AML-193 (cell line): Measurements from ENCODE around the gene NECAB3.

ENCODE experiments used
- DNase-seq, 2 experiments: peaks; one replicate each; lab custom pipeline; 2025; lab: John Stamatoyannopoulos, UW

The NECAB3 gene

DNA sequence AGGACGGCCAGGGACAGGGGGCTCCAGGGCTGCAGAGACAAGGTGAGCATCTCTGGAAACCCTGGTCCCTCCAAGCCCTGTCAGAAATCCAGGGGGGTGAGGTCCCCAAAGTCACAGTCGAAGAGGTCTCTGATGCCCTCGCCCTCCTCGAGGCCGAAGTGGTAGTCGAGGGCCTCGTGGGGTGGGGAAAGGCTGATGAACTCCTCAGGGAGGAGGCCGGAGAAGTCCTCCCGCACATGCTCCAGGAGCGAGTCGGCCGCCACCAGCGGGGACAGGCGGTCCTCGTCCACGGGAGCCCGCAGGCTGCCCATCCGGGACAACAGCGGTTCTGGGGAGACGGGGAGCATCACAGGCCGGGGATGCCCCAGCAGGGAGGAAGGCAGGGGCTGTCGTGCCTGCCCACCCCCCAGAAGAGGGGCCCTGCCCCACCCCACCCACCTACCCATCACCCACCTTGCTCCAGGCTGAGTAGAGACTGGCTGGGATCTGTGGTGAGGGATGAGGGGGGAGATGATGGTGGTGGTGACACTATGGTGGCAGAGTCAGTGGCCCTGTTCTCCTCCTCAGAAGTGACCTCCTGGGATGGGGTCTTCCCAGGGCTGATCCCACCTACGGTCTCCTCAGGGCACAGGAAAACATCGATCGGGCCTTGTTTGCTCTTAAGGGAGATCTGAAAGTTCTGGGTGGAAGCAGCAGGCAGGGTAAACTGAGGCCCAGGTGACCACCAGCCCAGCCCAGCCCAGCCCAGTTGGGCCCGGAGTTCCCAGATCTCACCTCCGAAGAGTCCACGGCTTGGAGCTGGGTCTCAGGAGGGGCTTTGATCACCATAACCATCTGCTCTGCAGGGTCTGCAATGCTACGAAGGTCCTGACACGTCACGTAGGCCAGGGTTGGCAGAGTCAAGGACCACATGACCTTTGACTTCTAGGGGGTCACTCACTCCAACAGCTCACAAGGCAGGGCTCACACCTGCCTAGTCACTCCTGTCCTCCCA lies 2.7 kb upstream of the NECAB3 start:
- no peak for DNase-seq

DNA sequence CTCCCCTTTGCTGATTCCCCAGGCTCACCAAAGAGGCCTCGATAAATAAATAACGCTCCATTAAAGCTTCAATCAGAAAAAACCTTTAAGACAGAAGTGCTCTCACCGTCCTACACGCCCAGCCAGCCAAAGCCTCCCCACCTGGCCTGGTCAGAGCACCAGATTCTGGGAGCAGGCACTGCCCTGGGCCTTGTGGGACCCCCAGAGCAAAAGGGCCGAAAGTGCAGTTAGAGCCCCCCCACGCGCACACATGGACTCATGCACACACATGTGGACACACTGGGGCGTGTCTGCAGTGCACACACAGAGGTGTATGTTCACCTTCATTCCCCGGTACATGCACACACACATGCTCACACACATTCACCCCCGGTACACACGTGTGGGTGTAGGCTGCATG lies 1.9 kb upstream of the NECAB3 start:
- DNase-seq: no peak

DNA sequence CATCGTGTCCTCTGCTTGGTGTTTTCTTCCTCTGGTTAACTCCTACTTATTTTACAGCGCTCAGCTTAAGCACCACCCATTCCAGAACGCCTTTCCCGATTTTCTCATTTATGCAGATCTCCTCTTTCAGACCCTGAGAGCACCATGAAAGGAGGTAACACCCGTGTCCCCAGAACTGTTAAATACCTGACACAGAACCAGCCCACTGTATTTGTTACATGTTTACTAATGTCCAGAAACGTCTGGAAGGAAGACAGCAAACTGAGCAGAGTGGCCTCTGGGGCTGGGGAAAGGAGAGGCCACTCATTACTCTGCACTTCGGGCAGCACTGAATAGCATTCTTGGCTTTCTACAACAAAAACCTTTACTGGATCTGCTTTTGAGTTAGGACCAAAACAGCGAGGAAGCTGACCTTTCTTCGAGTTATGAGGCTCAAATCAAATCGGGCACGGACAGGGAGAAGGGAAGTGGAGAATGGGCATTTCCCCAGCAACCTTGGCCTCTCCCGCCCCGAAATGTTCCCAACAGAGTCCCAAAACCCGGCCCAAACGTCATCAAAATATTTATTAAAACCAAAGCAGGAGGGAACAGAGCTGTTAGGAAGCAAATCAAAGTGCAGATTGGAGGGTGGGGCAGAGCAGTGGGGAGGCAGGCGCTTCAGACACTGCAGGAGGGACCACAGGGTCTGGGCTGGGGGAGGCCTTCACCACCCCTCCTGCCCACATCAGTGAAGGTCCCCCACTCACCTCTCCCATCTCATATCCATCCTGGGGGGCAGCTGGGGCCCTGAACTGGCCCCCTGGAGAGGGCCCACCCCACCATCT lies 1.1 kb upstream of the NECAB3 start:
- no peak for DNase-seq

DNA sequence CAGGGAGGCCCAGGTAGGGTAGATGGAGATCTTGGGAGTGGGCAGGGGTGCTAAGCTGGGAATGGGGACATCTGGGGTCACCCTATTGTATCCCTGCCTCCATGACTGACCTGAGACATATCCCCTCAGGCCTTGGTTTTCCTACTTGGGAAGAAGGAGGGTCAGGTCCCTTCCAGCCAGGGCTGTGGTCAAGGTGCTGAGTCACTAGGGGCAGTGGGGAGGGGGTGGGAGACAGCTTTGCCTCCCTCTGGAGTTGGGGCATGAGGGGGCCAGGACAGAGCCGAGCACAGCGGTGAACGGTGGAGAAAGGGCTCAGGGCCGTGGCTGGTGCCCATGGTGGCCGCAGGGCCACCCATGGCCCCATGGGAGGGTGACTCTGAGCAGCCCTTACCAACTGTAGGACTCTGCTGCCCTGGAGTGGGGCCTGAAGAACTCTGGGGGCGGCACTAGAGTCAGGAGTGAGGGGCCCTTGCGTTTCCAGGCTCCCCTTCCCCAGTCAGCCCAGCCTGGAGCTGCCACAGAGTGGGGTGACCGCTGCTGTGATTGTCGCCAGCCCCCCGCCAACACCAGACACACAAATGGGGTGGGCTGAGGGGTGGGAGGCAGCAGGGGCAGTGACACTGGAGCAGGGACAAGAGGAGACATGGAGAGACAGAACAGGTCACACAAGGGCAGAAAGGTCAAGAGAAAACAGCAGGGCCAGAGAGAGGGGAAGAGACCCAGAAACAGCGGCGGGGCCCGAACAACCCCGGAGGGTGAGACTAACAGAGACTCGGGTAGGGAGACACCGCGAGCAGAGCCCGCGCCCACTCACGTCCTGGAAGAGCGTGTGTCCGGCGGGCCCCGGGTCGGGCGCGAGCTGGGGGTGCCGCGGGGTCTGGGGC lies 576 bp downstream of the NECAB3 start:
- DNase-seq: no peak

DNA sequence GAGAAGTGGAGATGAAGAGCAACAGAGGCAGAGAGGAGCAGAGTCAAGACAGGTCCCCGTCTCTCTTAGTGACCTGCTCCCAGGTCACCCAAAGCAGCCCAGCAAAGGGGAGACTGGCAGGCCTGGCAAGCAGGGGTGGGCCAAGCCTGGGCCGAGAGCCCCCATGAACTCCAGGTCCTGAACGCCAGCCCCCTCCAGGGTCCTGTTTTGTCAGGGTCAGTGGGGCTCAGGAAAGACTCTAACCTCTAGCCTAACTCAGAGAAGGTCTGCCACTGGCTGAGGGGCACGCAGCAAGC lies 1.2 kb downstream of the NECAB3 start:
- DNase-seq: no peak

DNA sequence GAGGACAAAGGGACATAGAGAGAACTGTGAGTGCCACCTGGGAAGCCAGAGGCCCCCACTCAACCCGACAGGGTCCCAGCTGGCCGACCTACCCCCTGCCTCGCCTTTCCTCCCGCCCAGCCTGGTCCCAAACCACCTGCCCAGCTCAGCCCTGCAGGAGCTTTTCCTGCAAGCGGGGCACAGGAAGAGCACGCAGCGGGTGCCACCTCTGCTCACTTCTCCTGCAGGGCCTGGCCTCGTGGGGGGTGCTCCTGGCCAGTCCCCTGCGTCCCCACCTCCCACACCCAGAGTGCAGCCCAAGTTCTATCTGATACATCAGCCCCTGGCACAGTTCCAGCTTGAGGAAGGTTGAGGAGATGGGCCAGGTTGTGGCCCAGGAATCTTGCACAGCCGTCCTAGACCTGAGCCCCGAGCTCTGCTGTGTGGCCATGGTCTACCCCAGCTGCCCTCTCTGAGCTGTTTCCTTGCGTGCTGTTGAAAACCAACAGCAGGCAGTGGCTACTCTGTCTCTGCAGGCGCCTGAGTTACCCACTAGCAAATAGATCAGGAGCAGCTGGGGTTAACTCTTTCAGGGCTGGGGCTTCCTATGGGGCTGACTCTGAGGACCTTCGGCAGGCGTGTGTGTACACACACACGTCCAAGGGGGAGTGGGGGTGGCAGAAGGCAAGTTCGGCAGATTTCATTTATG lies 1.7 kb downstream of the NECAB3 start:
- no peak for DNase-seq

DNA sequence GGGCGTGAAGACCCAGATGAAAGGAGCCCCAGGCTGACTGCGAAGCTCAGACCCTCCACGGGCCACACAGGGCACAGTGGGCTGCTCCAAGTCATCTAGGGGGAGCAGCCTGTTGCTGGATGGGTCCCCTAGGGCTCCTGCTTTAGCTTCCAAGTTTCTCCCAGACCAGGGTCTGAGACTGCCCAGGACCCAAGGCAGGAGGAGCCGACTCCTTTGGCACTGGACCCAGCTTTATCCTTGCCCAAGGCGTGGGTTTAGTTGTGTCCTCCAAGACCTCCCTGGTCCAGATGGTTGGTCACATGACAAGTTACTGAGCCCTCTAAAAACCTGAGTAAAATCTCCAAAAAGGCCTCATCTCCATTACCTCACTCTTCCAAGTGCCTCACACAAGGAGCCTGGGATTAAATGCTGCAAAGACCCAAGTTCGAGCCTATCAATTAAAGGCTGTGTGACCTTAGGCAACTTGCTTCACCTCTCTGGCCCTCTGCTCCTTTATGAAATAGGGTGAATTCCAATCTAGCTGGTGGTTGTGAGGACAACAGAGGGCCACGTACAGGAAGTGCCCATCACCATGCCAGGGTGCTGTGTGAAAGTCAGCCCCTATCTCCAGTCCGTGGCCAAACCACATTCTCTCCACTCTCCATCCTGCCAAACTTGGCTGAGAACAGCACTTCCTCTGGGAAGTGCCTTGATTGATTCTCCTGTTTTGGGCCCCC lies 2.5 kb downstream of the NECAB3 start:
- DNase-seq: no peak

DNA sequence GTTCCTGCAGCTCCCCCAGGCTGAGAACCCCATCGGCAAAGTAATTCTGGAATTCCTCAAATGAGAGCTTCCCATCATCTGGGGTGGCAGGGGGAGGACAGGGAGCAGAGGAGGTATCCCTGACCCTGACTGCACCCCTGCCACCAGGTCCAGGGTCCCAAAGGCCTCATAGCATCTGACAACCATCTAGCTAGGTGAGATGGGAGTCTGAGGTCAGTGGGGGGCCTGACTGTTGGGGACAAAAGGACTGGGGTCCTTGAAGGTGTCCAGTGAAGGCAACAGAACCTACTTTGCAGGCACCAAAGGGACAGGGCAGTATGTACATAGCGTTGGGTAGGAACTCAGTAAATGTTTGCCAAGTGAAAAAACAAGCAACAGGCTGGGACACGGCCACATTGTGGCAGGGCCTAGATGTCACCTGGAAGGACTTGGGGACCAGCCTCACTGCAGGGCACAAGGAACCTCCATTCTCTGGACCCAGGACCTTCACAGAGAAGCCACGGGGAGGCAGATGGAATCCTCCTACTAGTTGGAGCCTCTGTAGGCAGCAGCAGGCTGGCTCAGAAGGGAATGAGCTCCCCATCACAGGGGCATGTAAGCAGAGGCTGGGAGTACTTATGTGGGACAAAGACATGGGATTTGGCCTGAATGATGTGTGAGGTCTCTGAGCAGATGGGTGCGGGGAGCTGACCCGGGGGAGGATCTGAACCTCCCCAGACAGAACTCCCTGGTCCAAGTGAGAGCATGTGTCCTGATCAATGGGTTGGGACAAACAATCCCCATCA lies 3.3 kb downstream of the NECAB3 start:
- no peak for DNase-seq

DNA sequence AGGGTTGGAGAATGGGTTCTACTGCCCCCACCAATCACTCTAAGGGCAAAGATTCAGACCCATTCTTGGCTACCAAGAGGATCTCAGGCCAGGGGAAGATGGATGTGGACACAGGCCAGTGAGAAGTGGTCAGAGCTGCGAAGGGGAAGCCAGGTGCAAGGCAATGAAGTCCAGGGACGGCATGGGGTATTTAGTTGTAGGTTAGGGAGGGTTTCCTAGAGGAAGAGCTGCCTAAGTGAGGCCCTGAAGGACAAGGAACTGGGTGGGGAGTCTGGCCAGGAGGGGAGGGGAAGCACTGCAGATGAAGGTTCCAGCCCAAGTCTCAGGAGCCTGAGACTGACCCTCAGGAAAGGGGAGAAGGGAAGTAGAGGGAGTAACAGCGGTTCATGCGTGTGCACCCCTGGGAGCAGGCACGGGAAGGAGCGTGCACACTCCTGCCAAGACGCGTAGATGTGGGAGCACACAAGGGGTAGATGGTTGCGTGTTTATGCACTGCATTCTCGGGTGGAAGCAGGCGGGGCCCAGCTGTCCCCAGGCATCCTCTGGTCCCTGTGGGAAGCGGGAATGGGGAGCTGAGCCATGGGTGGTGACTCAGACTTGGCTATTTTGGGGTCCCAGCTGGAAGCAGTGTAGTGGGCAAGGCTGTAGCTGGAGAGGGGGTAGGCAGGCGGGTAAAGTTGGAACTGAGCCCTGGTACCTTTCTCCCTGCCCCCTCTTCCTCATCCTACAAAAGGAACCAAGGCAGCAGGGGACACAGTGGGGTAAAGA lies 4.2 kb downstream of the NECAB3 start:
- DNase-seq: no peak

DNA sequence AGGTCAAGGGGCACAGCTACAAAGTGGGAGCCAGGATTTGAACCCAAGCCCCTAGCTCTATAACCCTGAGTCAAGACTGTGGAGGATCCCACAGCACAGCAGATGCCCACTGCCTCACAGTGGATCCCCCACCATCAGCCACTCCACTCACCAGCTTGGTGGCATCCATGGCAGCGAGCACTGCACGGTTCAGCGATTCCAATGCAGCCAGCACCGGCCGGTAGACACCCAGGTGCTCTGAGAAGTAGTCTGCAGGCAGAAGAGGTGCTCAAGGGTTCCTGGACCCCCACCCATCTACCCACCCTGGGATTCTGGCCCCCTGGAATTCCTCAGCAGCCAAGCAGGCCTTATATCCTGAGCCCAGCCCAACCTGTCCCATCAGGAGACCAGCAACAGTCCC lies 5.0 kb downstream of the NECAB3 start:
- DNase-seq: no peak

DNA sequence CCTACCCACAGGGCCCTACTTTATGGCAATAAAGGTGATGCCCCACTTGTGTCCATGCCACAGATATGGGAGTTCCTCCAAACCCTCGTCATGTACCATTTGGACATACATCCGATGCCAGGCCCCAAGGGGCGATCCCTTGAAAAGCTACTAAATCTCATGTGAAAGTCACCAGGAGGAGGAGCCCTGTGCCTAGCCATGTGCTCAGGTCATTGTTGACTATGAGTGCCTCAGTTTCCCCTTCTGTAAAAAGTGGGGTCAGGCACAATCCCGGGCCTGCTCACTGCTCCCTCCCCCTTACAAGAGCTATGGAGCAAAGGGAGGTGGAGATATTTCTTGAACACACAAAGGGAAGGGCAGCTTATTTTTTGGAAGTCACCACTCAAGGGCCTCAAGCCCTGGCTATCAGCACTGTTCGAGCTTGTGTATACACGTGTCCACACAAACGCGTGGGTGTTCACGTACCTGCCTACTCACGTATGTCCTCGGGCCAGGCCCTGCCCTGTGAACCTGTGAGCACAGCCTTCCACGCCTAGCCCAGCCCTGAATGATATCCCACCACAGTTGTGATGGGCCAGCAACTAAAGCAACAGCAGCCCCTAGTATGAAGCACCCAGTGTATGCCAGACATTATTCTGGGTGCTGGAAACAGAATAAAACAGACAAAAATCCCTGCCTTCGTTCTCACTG lies 5.6 kb downstream of the NECAB3 start:
- no peak for DNase-seq

DNA sequence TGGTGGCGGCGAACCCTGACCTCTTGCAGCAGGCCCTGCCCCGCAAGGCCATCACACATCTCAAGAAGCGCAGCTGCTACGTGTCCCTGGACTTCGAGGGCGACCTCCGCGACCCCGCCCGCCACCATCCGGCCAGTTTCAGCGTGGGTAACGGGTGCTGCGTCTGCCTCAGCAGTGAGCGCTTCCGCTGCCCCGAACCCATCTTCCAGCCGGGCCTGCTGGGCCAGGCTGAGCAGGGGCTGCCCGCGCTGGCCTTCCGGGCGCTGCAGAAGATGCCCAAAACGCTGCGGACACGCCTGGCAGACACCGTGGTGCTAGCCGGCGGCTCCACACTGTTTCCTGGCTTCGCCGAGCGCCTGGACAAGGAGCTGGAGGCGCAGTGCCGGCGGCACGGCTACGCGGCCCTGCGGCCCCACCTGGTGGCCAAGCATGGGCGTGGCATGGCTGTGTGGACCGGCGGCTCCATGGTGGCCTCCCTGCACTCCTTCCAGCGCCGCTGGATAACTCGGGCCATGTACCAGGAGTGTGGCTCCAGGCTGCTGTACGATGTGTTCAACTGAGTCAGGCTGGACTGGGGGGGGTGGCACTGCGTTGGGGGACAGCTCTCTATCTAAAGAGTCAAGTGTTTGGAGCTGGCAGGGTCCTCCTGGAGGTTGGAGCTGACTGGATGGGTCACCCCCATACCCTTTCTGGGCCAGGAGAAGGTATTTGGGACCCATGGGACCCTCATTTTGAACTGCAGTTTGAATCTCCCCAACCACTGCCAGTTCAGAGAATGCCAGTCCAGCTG lies 6.4 kb downstream of the NECAB3 start:
- DNase-seq: peak; percentile 46 to 73

DNA sequence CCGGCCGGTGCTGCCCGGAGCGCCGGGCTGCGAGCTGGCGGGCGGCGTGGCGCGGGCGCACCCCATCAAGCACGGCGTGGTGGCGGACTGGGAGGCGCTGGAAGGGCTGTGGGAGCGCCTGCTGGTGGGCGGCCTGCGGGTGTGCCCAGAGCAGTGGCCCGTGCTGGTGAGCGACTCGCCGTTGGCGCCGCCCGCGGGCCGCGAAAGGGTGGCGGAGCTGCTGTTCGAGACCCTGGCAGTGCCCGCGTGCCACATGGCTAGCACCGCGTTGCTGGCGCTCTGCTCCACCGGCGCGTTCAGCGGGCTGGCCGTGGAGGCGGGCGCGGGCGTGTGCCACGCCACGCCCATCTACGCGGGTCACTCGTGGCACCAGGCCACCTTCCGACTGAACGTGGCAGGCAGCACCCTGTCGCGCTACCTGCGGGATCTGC lies 7.0 kb downstream of the NECAB3 start:
- DNase-seq: peak in 1 of 2 experiments; percentile 25

DNA sequence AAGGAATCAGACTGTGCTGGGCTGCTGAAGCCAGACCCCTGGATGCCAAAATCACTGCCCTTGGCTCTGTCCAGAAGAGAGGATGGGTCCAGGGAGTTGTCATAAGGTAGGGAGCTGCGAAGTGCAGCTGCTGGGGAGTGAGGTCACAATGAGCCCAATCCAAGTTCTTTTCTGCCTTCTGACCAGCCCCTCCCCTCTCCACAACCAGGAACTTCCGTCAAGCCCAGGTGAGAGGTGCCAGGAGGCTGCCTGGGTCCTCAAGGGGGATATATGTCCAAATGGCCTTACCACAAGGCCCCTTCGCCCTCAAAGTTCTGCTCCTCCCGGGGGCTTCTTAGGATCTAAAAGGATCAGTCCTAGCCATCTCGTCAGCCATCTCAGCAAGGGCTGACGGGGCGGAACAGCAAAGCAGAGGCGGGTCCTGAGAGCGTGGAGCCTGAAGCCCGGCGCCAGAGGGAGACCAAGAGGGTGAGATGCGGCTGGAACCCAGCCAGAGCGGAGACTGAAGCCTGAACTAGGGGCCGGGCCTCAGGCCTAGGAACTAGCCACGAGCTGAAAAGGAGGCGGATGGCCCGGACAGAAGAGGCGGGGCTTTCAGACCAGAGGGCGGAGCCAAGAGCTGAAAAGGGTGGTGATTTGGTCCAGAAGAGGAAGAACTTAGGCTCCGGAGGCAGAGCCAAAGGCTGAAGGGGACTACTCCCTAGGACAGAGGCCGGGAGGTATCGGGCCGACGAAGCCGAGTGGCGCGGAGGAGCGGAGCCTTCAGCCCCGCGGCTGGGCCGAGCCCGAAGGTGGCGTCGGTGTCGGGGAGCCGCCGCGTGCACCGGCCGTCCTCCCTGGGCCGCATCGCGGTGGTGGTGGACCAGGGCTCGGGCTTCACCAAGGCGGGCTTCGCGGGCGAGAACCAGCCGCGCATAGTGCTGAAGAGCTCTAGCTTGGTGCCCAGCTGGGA lies 7.7 kb downstream of the NECAB3 start, which contains the start of gene ACTL10:
TSS of gene ACTL10 (plus strand) at position 651 of the 952 bp plus-strand sequence. CDS start 555 bp downstream, outside the sequence.
- peak; percentile 98 for DNase-seq

DNA sequence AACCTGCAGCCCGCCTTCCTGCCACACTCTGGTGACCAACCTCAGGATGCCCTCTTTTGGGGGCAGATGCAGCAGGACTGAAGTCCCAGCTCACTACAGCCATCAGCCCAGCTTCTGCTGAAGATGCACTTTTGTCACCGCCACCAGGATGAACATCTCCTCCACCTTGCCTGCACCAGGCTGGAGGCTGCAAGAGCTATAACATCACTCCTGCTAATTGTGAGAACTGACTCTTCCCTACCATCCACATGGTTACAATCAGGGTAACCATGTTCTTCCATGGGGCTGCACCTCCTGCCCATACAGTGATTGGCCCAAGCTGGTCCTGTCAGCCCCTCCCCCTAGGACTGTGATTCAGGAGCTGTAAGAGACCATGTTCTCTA lies 9.5 kb downstream of the NECAB3 start:
- no peak for DNase-seq

DNA sequence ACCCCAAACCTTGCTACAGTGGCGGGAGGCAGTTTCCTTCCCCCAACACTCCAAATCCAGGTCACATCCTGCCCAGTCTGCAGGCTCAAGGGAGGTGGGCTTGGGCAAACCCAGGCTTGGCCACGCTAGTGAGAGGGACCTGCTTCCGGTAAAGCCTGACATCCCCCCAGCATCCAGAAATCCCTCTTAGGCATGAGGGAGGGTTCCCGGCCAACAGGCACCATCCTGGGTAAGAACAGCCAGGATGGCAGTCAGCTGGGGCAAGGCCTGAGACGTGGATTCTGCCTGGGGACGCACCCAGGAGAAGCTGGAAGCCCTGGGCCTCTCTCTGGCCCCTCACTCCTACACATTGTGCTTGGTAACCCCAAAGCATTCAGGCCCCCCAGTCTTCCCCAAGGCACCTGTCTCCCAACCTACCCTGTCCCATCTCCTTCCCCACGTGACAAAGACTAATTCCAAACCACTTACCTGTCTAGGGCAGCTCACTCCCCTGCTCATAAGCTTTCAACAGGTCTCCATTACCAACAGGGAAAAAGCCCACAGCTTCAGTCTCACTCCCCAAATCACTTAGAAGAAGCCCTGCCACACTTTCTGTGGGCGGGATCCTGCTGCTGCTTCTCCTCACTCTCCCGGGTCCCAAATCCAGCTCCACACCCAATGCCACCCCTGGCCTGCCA lies 10.0 kb downstream of the NECAB3 start:
- DNase-seq: no peak
